ENCODE measurements around the gene SPPL2C. TPM values are rescaled to one million over a fixed set of nuclear protein-coding genes. Genes with fewer than 3 reads are reported as not detected.

The SPPL2C gene
- total and polyA plus RNA-seq, 2 of the 13 experiments (the other 11 are each of a cell fraction or from before 2014, with no cell fraction given) = not detected

GRCh38 chr17:45857977-45858708 is 13.5 kb downstream of the SPPL2C start (continued):
- TF ChIP-seq, protein P1, sequence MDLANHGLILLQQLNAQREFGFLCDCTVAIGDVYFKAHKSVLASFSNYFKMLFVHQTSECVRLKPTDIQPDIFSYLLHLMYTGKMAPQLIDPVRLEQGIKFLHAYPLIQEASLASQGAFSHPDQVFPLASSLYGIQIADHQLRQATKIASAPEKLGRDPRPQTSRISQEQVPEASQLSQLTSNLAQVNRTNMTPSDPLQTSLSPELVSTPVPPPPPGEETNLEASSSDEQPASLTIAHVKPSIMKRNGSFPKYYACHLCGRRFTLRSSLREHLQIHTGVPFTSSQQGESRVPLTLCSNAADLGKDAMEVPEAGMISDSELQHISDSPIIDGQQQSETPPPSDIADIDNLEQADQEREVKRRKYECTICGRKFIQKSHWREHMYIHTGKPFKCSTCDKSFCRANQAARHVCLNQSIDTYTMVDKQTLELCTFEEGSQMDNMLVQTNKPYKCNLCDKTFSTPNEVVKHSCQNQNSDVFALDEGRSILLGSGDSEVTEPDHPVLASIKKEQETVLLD (CRISPR knock-in tag; IDR thresholded peaks at IDR 0.05; ENCODE audit: low read depth) = no peak
- TF ChIP-seq REPIN1 (CRISPR knock-in tag; IDR thresholded peaks at IDR 0.05; ENCODE audit: borderline replicate concordance, low read depth) = no peak
- TF ChIP-seq POLR2AphosphoS2 (IDR thresholded peaks at IDR 0.05; ENCODE audit: low read depth, low read length) = no peak
- TF ChIP-seq, protein P2, sequence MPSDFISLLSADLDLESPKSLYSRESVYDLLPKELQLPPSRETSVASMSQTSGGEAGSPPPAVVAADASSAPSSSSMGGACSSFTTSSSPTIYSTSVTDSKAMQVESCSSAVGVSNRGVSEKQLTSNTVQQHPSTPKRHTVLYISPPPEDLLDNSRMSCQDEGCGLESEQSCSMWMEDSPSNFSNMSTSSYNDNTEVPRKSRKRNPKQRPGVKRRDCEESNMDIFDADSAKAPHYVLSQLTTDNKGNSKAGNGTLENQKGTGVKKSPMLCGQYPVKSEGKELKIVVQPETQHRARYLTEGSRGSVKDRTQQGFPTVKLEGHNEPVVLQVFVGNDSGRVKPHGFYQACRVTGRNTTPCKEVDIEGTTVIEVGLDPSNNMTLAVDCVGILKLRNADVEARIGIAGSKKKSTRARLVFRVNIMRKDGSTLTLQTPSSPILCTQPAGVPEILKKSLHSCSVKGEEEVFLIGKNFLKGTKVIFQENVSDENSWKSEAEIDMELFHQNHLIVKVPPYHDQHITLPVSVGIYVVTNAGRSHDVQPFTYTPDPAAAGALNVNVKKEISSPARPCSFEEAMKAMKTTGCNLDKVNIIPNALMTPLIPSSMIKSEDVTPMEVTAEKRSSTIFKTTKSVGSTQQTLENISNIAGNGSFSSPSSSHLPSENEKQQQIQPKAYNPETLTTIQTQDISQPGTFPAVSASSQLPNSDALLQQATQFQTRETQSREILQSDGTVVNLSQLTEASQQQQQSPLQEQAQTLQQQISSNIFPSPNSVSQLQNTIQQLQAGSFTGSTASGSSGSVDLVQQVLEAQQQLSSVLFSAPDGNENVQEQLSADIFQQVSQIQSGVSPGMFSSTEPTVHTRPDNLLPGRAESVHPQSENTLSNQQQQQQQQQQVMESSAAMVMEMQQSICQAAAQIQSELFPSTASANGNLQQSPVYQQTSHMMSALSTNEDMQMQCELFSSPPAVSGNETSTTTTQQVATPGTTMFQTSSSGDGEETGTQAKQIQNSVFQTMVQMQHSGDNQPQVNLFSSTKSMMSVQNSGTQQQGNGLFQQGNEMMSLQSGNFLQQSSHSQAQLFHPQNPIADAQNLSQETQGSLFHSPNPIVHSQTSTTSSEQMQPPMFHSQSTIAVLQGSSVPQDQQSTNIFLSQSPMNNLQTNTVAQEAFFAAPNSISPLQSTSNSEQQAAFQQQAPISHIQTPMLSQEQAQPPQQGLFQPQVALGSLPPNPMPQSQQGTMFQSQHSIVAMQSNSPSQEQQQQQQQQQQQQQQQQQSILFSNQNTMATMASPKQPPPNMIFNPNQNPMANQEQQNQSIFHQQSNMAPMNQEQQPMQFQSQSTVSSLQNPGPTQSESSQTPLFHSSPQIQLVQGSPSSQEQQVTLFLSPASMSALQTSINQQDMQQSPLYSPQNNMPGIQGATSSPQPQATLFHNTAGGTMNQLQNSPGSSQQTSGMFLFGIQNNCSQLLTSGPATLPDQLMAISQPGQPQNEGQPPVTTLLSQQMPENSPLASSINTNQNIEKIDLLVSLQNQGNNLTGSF (CRISPR knock-in tag; IDR thresholded peaks at IDR 0.05) = no peak
- no peak for TF ChIP-seq ZNF10 (CRISPR knock-in tag; IDR thresholded peaks at IDR 0.05; ENCODE audit: borderline replicate concordance, low read depth)
- no peak for TF ChIP-seq ZNF18 (CRISPR knock-in tag; IDR thresholded peaks at IDR 0.05; ENCODE audit: insufficient replicate concordance)
- no peak for TF ChIP-seq CEBPZ (IDR thresholded peaks at IDR 0.05; ENCODE audit: low read length)
- TF ChIP-seq ZSCAN25 (CRISPR knock-in tag; IDR thresholded peaks at IDR 0.05) = no peak
- peak; percentile 19; the same call in 1 of the 2 replicates for TF ChIP-seq SRY (CRISPR knock-in tag; IDR thresholded peaks at IDR 0.05)
- TF ChIP-seq ZNF136 (CRISPR knock-in tag; IDR thresholded peaks at IDR 0.05; ENCODE audit: low read depth) = no peak
- TF ChIP-seq ZFP90 (CRISPR knock-in tag; IDR thresholded peaks at IDR 0.05; ENCODE audit: borderline replicate concordance) = 0 out of 2 replicates have a peak, but pooled peaks have one; percentile 46
- TF ChIP-seq IKZF5 (CRISPR knock-in tag; IDR thresholded peaks at IDR 0.05) = peak; percentile 86; the same call in 1 of the 2 replicates
- no peak for TF ChIP-seq ZNF251 (CRISPR knock-in tag; IDR thresholded peaks at IDR 0.05)

Measured in HepG2 (cell line).